ENCODE measurements around the gene SLC39A2. TPM values are rescaled to one million over a fixed set of nuclear protein-coding genes. Genes with fewer than 3 reads are reported as not detected.

SLC39A2 gene
- total and polyA plus RNA-seq, 2 experiments from 2014 or later = not detected

GRCh38 chr14:21018781-21019180 is 19.7 kb downstream of the SLC39A2 start:
- H3K79me2 ChIP-seq (replicated peaks; ENCODE audit: insufficient read depth) = no peaks in the 10 kb centered on the region; the same call in 1 of the 2 replicates
- H3K27ac Mint-ChIP-seq = no peak overlapping the region
- TF ChIP-seq ETS1 (IDR thresholded peaks at IDR 0.05) (no peak), JUNB (IDR thresholded peaks at IDR 0.05; ENCODE audit: unreplicated experiment) (no peak), EZH2 (IDR thresholded peaks at IDR 0.05; ENCODE audit: low read depth, unreplicated experiment) (no peak), CREB1 (CRISPR knock-in tag; IDR thresholded peaks at IDR 0.05; ENCODE audit: low read depth) (no peak), ZNF331 (CRISPR knock-in tag; IDR thresholded peaks at IDR 0.05; ENCODE audit: low read depth) (no peak), POLR2AphosphoS5 (IDR thresholded peaks at IDR 0.05; ENCODE audit: low read depth) (no peak), EZH2phosphoT487 (IDR thresholded peaks at IDR 0.05; ENCODE audit: unreplicated experiment) (no peak), NANOG (IDR thresholded peaks at IDR 0.05; ENCODE audit: borderline replicate concordance) (no peak), STAT1 (IDR thresholded peaks at IDR 0.05; ENCODE audit: unreplicated experiment) (no peak), ZNF114 (CRISPR knock-in tag; IDR thresholded peaks at IDR 0.05) (no peak)
- TF ChIP-seq, protein P1, sequence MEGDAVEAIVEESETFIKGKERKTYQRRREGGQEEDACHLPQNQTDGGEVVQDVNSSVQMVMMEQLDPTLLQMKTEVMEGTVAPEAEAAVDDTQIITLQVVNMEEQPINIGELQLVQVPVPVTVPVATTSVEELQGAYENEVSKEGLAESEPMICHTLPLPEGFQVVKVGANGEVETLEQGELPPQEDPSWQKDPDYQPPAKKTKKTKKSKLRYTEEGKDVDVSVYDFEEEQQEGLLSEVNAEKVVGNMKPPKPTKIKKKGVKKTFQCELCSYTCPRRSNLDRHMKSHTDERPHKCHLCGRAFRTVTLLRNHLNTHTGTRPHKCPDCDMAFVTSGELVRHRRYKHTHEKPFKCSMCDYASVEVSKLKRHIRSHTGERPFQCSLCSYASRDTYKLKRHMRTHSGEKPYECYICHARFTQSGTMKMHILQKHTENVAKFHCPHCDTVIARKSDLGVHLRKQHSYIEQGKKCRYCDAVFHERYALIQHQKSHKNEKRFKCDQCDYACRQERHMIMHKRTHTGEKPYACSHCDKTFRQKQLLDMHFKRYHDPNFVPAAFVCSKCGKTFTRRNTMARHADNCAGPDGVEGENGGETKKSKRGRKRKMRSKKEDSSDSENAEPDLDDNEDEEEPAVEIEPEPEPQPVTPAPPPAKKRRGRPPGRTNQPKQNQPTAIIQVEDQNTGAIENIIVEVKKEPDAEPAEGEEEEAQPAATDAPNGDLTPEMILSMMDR (conservative IDR thresholded peaks at IDR 0.05; ENCODE audit: low read depth in 2 of 2) = no peak
- TF ChIP-seq, protein P2, sequence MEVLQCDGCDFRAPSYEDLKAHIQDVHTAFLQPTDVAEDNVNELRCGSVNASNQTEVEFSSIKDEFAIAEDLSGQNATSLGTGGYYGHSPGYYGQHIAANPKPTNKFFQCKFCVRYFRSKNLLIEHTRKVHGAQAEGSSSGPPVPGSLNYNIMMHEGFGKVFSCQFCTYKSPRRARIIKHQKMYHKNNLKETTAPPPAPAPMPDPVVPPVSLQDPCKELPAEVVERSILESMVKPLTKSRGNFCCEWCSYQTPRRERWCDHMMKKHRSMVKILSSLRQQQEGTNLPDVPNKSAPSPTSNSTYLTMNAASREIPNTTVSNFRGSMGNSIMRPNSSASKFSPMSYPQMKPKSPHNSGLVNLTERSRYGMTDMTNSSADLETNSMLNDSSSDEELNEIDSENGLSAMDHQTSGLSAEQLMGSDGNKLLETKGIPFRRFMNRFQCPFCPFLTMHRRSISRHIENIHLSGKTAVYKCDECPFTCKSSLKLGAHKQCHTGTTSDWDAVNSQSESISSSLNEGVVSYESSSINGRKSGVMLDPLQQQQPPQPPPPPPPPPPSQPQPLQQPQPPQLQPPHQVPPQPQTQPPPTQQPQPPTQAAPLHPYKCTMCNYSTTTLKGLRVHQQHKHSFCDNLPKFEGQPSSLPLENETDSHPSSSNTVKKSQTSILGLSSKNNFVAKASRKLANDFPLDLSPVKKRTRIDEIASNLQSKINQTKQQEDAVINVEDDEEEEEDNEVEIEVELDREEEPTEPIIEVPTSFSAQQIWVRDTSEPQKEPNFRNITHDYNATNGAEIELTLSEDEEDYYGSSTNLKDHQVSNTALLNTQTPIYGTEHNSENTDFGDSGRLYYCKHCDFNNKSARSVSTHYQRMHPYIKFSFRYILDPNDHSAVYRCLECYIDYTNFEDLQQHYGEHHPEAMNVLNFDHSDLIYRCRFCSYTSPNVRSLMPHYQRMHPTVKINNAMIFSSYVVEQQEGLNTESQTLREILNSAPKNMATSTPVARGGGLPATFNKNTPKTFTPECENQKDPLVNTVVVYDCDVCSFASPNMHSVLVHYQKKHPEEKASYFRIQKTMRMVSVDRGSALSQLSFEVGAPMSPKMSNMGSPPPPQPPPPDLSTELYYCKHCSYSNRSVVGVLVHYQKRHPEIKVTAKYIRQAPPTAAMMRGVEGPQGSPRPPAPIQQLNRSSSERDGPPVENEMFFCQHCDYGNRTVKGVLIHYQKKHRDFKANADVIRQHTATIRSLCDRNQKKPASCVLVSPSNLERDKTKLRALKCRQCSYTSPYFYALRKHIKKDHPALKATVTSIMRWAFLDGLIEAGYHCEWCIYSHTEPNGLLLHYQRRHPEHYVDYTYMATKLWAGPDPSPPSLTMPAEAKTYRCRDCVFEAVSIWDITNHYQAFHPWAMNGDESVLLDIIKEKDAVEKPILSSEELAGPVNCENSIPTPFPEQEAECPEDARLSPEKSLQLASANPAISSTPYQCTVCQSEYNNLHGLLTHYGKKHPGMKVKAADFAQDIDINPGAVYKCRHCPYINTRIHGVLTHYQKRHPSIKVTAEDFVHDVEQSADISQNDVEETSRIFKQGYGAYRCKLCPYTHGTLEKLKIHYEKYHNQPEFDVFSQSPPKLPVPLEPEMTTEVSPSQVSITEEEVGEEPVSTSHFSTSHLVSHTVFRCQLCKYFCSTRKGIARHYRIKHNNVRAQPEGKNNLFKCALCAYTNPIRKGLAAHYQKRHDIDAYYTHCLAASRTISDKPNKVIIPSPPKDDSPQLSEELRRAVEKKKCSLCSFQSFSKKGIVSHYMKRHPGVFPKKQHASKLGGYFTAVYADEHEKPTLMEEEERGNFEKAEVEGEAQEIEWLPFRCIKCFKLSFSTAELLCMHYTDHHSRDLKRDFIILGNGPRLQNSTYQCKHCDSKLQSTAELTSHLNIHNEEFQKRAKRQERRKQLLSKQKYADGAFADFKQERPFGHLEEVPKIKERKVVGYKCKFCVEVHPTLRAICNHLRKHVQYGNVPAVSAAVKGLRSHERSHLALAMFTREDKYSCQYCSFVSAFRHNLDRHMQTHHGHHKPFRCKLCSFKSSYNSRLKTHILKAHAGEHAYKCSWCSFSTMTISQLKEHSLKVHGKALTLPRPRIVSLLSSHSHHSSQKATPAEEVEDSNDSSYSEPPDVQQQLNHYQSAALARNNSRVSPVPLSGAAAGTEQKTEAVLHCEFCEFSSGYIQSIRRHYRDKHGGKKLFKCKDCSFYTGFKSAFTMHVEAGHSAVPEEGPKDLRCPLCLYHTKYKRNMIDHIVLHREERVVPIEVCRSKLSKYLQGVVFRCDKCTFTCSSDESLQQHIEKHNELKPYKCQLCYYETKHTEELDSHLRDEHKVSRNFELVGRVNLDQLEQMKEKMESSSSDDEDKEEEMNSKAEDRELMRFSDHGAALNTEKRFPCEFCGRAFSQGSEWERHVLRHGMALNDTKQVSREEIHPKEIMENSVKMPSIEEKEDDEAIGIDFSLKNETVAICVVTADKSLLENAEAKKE (CRISPR knock-in tag; IDR thresholded peaks at IDR 0.05) = no peak
- TF ChIP-seq, protein P3, sequence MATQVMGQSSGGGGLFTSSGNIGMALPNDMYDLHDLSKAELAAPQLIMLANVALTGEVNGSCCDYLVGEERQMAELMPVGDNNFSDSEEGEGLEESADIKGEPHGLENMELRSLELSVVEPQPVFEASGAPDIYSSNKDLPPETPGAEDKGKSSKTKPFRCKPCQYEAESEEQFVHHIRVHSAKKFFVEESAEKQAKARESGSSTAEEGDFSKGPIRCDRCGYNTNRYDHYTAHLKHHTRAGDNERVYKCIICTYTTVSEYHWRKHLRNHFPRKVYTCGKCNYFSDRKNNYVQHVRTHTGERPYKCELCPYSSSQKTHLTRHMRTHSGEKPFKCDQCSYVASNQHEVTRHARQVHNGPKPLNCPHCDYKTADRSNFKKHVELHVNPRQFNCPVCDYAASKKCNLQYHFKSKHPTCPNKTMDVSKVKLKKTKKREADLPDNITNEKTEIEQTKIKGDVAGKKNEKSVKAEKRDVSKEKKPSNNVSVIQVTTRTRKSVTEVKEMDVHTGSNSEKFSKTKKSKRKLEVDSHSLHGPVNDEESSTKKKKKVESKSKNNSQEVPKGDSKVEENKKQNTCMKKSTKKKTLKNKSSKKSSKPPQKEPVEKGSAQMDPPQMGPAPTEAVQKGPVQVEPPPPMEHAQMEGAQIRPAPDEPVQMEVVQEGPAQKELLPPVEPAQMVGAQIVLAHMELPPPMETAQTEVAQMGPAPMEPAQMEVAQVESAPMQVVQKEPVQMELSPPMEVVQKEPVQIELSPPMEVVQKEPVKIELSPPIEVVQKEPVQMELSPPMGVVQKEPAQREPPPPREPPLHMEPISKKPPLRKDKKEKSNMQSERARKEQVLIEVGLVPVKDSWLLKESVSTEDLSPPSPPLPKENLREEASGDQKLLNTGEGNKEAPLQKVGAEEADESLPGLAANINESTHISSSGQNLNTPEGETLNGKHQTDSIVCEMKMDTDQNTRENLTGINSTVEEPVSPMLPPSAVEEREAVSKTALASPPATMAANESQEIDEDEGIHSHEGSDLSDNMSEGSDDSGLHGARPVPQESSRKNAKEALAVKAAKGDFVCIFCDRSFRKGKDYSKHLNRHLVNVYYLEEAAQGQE (IDR thresholded peaks at IDR 0.05; ENCODE audit: unreplicated experiment) = no peak
- peaks cover 18% of the 10 kb centered on the region for H3K27me3 Mint-ChIP-seq (ENCODE audit: insufficient read depth, low read depth, poor library complexity)
- DNase-seq (ENCODE audit: low spot score) (no peak), ATAC-seq (no peak)
- no peak overlapping the region for H3K4me3 Mint-ChIP-seq
- no peak overlapping the region for H3K4me3 ChIP-seq
- H3K4me2 ChIP-seq = no peak overlapping the region
- no peak overlapping the region for H3K27ac ChIP-seq (ENCODE audit: low read depth)
- peaks cover 19% of the 10 kb centered on the region for H3K36me3 Mint-ChIP-seq (ENCODE audit: low read depth)
- H3K27me3 ChIP-seq (ENCODE audit: insufficient read depth) = peaks cover 16% of the 10 kb centered on the region
- no peaks in the 10 kb centered on the region for H4K20me1 ChIP-seq (replicated peaks; ENCODE audit: insufficient read depth)
- H3K4me1 Mint-ChIP-seq = peaks cover 25% of the 10 kb centered on the region
- H3K36me3 ChIP-seq (ENCODE audit: insufficient read depth) = no peaks in the 10 kb centered on the region
- H2AFZ ChIP-seq = no peak overlapping the region
- H3K4me1 ChIP-seq (ENCODE audit: insufficient read depth) = peaks cover 17% of the 10 kb centered on the region
- H3K9me2 ChIP-seq (ENCODE audit: insufficient read depth) = no peaks in the 10 kb centered on the region
- H3F3A ChIP-seq (replicated peaks; ENCODE audit: low read depth) = no peaks in the 10 kb centered on the region
- H3K9me3 Mint-ChIP-seq = no peaks in the 10 kb centered on the region; the same call in 2 of the 3 replicates
